Mucosa of gallbladder (tissue), 1 donor: ENCODE measurements around the gene UCP2. TPM values are rescaled to one million over a fixed set of nuclear protein-coding genes. Genes with fewer than 3 reads are reported as not detected.

Source experiments
- DNase-seq: peaks from one replicate; pipeline ENCODE4 v3.0.0-alpha.2; 2020; ENCODE audit warnings: low spot score
- total RNA-seq: library from RNA; stranded (reverse); gene quantifications from one replicate; pipeline ENCODE4 v1.2.1, GENCODE V29; 2021
- donor health status: DM: no; HTN: no; CAD: no.

UCP2 gene, protein sequence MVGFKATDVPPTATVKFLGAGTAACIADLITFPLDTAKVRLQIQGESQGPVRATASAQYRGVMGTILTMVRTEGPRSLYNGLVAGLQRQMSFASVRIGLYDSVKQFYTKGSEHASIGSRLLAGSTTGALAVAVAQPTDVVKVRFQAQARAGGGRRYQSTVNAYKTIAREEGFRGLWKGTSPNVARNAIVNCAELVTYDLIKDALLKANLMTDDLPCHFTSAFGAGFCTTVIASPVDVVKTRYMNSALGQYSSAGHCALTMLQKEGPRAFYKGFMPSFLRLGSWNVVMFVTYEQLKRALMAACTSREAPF
- total RNA-seq, result 37.9 TPM

- peak; percentile 82 for DNase-seq
Observed at GRCh38 chr11:73982595-73982989, at the start of gene UCP2. Gene UCP2 (minus strand): TSS chr11:73982843. CDS start chr11:73978378, 4,465 bp downstream.

DNA sequence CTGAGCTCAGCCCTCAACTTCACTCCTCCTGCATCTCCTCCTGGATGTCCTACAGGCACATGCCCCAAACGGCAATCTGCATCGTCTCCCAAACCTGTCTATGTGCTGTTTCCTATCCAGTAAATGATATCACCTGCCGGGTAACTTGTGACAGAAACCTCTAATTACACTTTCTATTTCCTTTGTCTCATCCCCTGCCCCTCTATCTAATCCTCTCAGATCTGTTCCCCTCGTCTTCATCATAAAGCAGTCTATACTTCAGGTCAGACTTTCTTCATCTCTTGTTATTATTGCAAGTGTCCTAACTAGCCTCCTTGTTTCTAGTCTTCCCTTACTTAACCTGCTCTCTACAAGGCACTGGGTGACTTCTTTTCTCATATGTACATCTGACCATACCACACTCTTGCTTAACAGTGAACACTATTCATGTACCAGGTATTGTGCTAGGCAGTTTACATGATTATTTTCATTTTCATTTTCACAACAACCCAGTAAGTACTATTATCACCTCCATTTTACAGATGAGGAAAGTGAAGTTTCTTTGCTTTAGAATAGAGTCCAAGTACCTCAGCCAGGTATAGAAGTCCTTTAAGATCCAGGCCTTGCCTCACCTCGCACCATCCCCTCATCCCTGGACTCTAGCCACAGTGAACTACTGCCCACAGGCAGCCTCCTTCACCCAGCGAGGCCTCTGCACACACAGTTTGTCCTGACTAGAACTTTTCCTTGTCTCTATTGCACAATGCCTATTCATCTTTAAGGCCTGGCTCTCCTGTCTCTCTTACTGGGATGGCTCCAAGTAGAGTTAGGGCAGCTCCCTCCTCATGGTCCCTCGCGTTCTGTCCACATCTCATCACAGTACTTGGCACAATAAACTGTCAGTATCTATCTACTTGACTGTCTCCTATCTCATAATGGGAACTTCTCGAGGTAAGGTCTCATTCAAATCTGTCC is 48.4 kb upstream of the UCP2 start:
- no peak for DNase-seq

- no peak for DNase-seq
Observed at GRCh38 chr11:74025467-74026166, 43.0 kb upstream of the UCP2 start.

DNA sequence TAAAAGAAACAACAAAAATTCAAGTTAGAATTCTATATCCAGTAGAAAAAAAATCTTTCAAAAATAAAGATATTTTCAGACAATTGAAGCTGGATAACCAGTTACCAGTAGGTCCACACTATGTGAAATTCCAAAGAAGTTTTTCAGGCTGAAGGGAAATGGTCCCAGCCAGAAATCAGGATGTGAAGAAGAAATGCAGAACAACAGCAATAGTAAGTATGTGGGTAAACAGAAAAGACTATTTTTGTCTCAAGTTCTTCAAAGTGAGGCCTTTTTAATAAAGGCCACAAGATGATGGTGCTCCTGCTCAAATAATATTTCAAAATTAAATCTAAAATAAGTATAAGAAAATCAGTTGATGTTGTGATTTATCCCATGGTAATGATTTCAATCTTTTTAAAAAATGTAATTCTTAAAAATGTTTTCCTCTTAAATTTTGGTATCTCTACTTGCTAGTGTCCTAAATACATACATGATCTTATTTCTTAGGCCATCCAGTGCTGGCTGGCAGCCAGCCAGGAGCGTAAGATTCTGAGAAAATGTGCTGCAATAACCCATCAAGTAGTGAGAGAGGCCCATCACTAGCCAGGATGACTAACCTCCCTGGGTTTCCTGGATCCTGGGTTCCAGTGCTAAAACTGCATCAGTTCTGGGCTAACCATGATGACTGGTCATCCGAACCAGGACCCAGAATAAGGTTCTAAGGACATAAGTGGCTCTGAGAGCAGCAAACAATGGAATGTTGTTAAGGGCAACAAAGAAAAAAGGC is 41.8 kb upstream of the UCP2 start:
- DNase-seq, result peak; percentile 32

DNA sequence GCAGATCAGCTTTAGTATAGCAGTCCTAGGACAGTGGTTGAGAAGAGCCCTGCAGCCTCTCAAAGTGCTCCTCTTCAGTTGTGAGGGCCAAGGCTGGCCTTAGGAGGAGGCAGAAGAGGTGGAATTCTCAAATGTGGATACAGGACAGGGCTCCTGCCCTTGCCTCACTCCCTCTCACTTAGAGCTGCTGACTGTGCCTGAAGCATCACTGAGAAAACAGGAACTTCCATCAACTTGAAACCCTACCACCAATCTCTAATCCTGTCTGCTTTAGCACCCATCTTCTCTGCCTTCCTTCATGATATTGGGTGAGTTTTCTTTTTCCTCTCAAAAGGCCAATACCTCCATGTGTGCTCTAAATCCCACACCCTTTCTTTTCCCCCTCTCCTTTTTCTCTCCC is 40.6 kb upstream of the UCP2 start:
- DNase-seq, result no peak

GRCh38 chr11:74022546-74022945 is 39.9 kb upstream of the UCP2 start:
- DNase-seq, result no peak

GRCh38 chr11:74021998-74022397 is 39.4 kb upstream of the UCP2 start:
- no peak for DNase-seq

GRCh38 chr11:74020539-74020938 is 37.9 kb upstream of the UCP2 start:
- DNase-seq, result no peak

DNA sequence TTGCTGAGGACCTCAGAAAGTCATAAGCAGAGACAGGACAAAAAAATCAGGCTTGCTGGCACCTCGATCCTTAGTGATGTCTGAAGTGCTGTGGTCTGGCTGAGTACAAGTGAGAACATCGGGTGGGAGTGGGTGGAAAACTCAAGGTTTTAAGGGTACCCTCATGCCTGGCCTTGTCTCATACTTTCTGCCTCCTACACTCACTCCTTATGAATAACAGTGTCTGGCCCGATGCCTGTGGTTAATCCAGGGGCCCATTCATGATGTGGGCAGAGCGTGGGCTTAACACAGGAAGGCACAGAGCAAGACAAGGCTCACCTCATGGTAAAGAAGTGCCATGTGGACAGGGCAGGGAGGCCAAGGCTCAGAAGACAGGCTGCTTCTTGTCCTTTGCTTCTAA is 37.2 kb upstream of the UCP2 start:
- no peak for DNase-seq

- no peak for DNase-seq
Observed at GRCh38 chr11:74019104-74019738, 36.6 kb upstream of the UCP2 start.

- DNase-seq, result peak; percentile 95
Observed at GRCh38 chr11:74018331-74019005, 35.8 kb upstream of the UCP2 start.

- DNase-seq, result no peak
Observed at GRCh38 chr11:74017631-74018030, 35.0 kb upstream of the UCP2 start.

- DNase-seq, result no peak
Observed at GRCh38 chr11:74015919-74016684, 33.5 kb upstream of the UCP2 start.

GRCh38 chr11:74014880-74015279 is 32.2 kb upstream of the UCP2 start:
- DNase-seq, result no peak

- no peak for DNase-seq
Observed at GRCh38 chr11:74013141-74013540, 30.5 kb upstream of the UCP2 start.

DNA sequence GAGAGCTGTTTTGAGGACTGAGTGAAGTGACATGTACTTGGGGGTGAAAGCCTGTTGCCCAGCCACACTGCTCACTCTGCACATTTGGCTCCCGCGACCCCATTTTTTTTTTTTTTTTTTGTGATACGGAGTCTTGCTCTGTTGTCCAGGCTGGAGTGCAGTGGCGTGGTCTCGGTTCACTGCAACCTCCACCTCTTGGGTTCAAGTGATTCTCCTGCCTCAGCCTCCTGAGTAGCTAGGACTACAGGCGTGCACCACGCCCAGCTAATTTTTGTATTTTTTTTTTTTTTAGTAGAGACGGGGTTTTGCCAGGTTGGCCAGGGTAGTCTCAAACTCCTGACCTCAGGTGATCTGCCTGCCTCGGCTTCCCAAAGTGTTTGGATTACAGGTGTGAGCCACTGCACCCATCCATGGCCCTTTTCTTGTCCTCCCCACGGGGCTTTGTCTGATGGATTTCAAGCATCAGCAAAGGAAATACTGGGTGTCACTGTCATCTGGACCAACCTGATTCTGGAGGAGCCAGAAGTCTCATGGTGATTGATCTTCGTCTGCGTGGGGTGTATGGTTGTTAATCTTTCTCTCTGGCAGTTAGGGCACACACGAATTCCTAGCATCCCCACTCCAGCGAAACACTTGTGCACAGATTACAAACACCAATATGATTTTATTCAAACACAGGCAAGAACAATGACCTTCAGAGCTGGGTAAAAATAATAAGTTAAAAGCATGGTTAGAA is 29.6 kb upstream of the UCP2 start:
- DNase-seq, result no peak

- DNase-seq, result no peak
Observed at GRCh38 chr11:74011360-74012073, 28.9 kb upstream of the UCP2 start.
